ENCODE data around the gene RGS3.
"Not testable (repeated sequence)": the region's sequence is repeated elsewhere in the genome, so short reads cannot be mapped to it uniquely, and the experiment has no call there.

Gene RGS3

GRCh38 chr9:113623851-113624485 lies 160.4 kb downstream of the RGS3 start:
- DNase-seq, result no peak

- no peak for DNase-seq
Measured at GRCh38 chr9:113624721-113625120, 161.2 kb downstream of the RGS3 start.

GRCh38 chr9:113625486-113625885 lies 162.0 kb downstream of the RGS3 start:
- no peak for DNase-seq

GRCh38 chr9:113626735-113627495 lies 163.4 kb downstream of the RGS3 start:
- no peak for DNase-seq

- DNase-seq, result no peak
Measured at GRCh38 chr9:113628621-113629020, 165.1 kb downstream of the RGS3 start.

GRCh38 chr9:113630386-113631136 lies 167.0 kb downstream of the RGS3 start:
- DNase-seq, result no peak

GRCh38 chr9:113631137-113631765 lies 167.7 kb downstream of the RGS3 start:
- no peak for DNase-seq

- DNase-seq, result no peak
Measured at GRCh38 chr9:113631871-113632665, 168.5 kb downstream of the RGS3 start.

GRCh38 chr9:113632776-113633590 lies 169.5 kb downstream of the RGS3 start:
- DNase-seq, result no peak

GRCh38 chr9:113633782-113634595 lies 170.5 kb downstream of the RGS3 start:
- no peak for DNase-seq

- DNase-seq, result no peak
Measured at GRCh38 chr9:113634596-113635515, 171.3 kb downstream of the RGS3 start.

GRCh38 chr9:113635586-113635985 lies 172.1 kb downstream of the RGS3 start:
- DNase-seq, result no peak

- no peak for DNase-seq
Measured at GRCh38 chr9:113636165-113636564, 172.6 kb downstream of the RGS3 start.

- DNase-seq, result no peak
Measured at GRCh38 chr9:113636693-113637092, 173.2 kb downstream of the RGS3 start.

- no peak for DNase-seq
Measured at GRCh38 chr9:113638490-113638889, 175.0 kb downstream of the RGS3 start.

- DNase-seq, result no peak
Measured at GRCh38 chr9:113638897-113639296, 175.4 kb downstream of the RGS3 start.

GRCh38 chr9:113639411-113639970 lies 176.0 kb downstream of the RGS3 start:
- not testable (repeated sequence) for DNase-seq

GRCh38 chr9:113640418-113640817 lies 176.9 kb downstream of the RGS3 start:
- no peak for DNase-seq
